Right lobe of liver (tissue), 4 donors: ENCODE data around the gene WT1.

Experiments
- POLR2A ChIP-seq: fragments of 450-650 bp; IDR thresholded peaks from one replicate; pipeline ENCODE4 v1.6.1; 2017; ENCODE audit warnings: antibody characterized with exemption, mild to moderate bottlenecking
- TF ChIP-seq, protein P1 (sequence below), 4 donors: fragments of 200-600 bp in 3 of 4; fragments of 450-650 bp in 1 of 4; IDR thresholded peaks; one replicate each; pipeline versions ENCODE4 v1.5.1 to v1.8.0; 2016 to 2022; ENCODE audit warnings: antibody characterized with exemption in 4 of 4, mild to moderate bottlenecking in 2 of 4
- donor health status: DM: no; HTN: no; CAD: no.
- donor health status: DM: no; HTN: no; CAD: no.
- donor health status: DM: no; HTN: yes; CAD: no.

- TF ChIP-seq, protein P1, sequence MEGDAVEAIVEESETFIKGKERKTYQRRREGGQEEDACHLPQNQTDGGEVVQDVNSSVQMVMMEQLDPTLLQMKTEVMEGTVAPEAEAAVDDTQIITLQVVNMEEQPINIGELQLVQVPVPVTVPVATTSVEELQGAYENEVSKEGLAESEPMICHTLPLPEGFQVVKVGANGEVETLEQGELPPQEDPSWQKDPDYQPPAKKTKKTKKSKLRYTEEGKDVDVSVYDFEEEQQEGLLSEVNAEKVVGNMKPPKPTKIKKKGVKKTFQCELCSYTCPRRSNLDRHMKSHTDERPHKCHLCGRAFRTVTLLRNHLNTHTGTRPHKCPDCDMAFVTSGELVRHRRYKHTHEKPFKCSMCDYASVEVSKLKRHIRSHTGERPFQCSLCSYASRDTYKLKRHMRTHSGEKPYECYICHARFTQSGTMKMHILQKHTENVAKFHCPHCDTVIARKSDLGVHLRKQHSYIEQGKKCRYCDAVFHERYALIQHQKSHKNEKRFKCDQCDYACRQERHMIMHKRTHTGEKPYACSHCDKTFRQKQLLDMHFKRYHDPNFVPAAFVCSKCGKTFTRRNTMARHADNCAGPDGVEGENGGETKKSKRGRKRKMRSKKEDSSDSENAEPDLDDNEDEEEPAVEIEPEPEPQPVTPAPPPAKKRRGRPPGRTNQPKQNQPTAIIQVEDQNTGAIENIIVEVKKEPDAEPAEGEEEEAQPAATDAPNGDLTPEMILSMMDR (IDR thresholded peaks at IDR 0.05), result no peak
- TF ChIP-seq POLR2A, result no peak
Measured at GRCh38 chr11:32440916-32441315, 5.6 kb upstream of the WT1 start.
